Spleen (tissue), 7 donors: ENCODE measurements around the gene LRRC28.

Experiments
- CTCF ChIP-seq, 11 experiments: fragments of 200-600 bp in 7 of 11; fragments of 450-650 bp in 4 of 11; sonication (generic) in 4 of 11; IDR thresholded peaks in 8 of 11; conservative IDR thresholded peaks in 3 of 11; 1 replicate in 7 of 11; 2 replicates in 4 of 11; pipeline versions ENCODE4 v1.4.0 to v1.8.0; 2016 to 2021; ENCODE audit warnings: antibody characterized with exemption in 11 of 11, inconsistent platforms in 4 of 11, mild to moderate bottlenecking in 1 of 11
- POLR2A ChIP-seq, 3 donors: fragments of 450-650 bp; IDR thresholded peaks; one replicate each; pipeline ENCODE4 v1.5.1; 2017; ENCODE audit warnings: antibody characterized with exemption in 3 of 3, mild to moderate bottlenecking in 1 of 3
- POLR2AphosphoS5 ChIP-seq, 3 donors: sonication (generic); formaldehyde crosslinking; IDR thresholded peaks; one replicate each; pipeline ENCODE4 v1.5.1; 2017; ENCODE audit warnings: antibody characterized with exemption in 3 of 3
- donor health status: DM: no; HTN: no; CAD: no; lungs with moderate emphysema.
- donor health status: DM: no; HTN: no; CAD: no.
- donor health status: DM: no; HTN: no; CAD: no.

- TF ChIP-seq CTCF (IDR thresholded peaks at IDR 0.05 in 8 of 11, conservative IDR thresholded peaks at IDR 0.05 in 3 of 11) (no peak), POLR2A (IDR thresholded peaks at IDR 0.05) (no peak), POLR2AphosphoS5 (IDR thresholded peaks at IDR 0.05) (no peak)
Measured at GRCh38 chr15:99429681-99430081, 178.4 kb downstream of the LRRC28 start.
